K562 (cell line): ENCODE measurements around the gene CARS2. TPM values are rescaled to one million over a fixed set of nuclear protein-coding genes. Genes with fewer than 3 reads are reported as not detected.

Source experiments
- CGGBP1 ChIP-seq: fragments of 250-450 bp; sonication (Bioruptor Pico); IDR thresholded peaks from 2 replicates; pipeline ENCODE4 v1.9.0; 2021; ENCODE audit warnings: mild to moderate bottlenecking
- DEAF1 ChIP-seq: fragments of 450-650 bp; formaldehyde crosslinking; IDR thresholded peaks from 2 replicates; pipeline ENCODE4 v1.4.0; 2020; ENCODE audit warnings: mild to moderate bottlenecking, moderate library complexity
- DPF2 ChIP-seq: fragments of 450-650 bp; IDR thresholded peaks from 2 replicates; pipeline ENCODE4 v1.6.1; 2016
- ELF2 ChIP-seq: fragments of 250-450 bp; sonication (Bioruptor Pico); IDR thresholded peaks from 2 replicates; pipeline ENCODE4 v1.5.0; 2021; ENCODE audit warnings: mild to moderate bottlenecking
- HOXB6 ChIP-seq: fragments of 250-450 bp; sonication (Bioruptor Pico); IDR thresholded peaks from 2 replicates; pipeline ENCODE4 v1.5.1; 2022; ENCODE audit warnings: mild to moderate bottlenecking, borderline replicate concordance
- ID3 ChIP-seq, 2 experiments: fragments of 250-450 bp in 1 of 2; fragments of 450-650 bp in 1 of 2; sonication (Bioruptor Pico) in 1 of 2; IDR thresholded peaks; 2 replicates each; pipeline versions ENCODE4 v1.6.1 to v1.8.0; 2016 to 2021; ENCODE audit warnings: mild to moderate bottlenecking in 2 of 2, moderate library complexity in 2 of 2, missing compliant biosample characterization in 1 of 2, missing genetic modification characterization in 1 of 2
- MAZ ChIP-seq, 2 experiments: fragments of 450-650 bp in 1 of 2; sonication (generic) in 1 of 2; formaldehyde crosslinking; IDR thresholded peaks in 1 of 2; conservative IDR thresholded peaks in 1 of 2; 2 replicates each; pipeline versions ENCODE4 v1.4.0 to v1.5.0; 2020; ENCODE audit warnings: mild to moderate bottlenecking in 1 of 2, missing genetic modification reagents in 1 of 2
- MIER1 ChIP-seq: fragments of 450-650 bp; IDR thresholded peaks from 2 replicates; pipeline ENCODE4 v1.6.1; 2016; ENCODE audit warnings: antibody characterized with exemption, mild to moderate bottlenecking, low read depth
- MITF ChIP-seq: IDR thresholded peaks from 2 replicates; pipeline ENCODE4 v1.6.1; 2014; ENCODE audit warnings: antibody characterized with exemption
- NCOA4 ChIP-seq: fragments of 450-650 bp; IDR thresholded peaks from 2 replicates; pipeline ENCODE4 v1.6.1; 2018; ENCODE audit warnings: mild to moderate bottlenecking; ENCODE audit not compliant: partially characterized antibody
- POLR2H ChIP-seq: IDR thresholded peaks from 2 replicates; pipeline ENCODE4 v1.6.1; 2016; ENCODE audit warnings: missing genetic modification characterization, low read depth, mild to moderate bottlenecking, control low read depth, missing compliant biosample characterization, moderate library complexity
- POLR3A ChIP-seq: IDR thresholded peaks from 2 replicates; pipeline ENCODE4 v1.6.1; 2011; ENCODE audit warnings: borderline replicate concordance, mild to moderate bottlenecking, moderate library complexity; ENCODE audit not compliant: insufficient read length, insufficient read depth; ENCODE audit errors: extremely low read depth
- SMAD1 ChIP-seq: fragments of 150-350 bp; IDR thresholded peaks from 2 replicates; pipeline ENCODE4 v1.6.1; 2014; ENCODE audit warnings: low read length, low read depth; ENCODE audit not compliant: partially characterized antibody
- SP1 ChIP-seq: sonication (generic); formaldehyde crosslinking; IDR thresholded peaks from 2 replicates; pipeline ENCODE4 v1.8.1; 2022; ENCODE audit warnings: mild to moderate bottlenecking, missing genetic modification reagents
- ZBTB2 ChIP-seq: fragments of 450-650 bp; IDR thresholded peaks from 2 replicates; pipeline ENCODE4 v1.6.1; 2016; ENCODE audit warnings: antibody characterized with exemption
- ZNF133 ChIP-seq: fragments of 250-450 bp; sonication (Bioruptor Pico); IDR thresholded peaks from 2 replicates; pipeline ENCODE4 v1.4.0; 2020; ENCODE audit warnings: mild to moderate bottlenecking
- ZNF384 ChIP-seq: IDR thresholded peaks from 2 replicates; pipeline ENCODE4 v1.6.1; 2012; ENCODE audit warnings: low read depth, low read length, improper control_type of control experiment
- ZNF449 ChIP-seq: fragments of 250-450 bp; sonication (Bioruptor Pico); IDR thresholded peaks from 2 replicates; pipeline ENCODE4 v1.8.0; 2022; ENCODE audit warnings: moderate library complexity, mild to moderate bottlenecking, inconsistent platforms
- polyA plus RNA-seq, 8 experiments: library from polyadenylated mRNA; depleted of rRNA in 4 of 8; stranded (reverse) in 5 of 8; unstranded in 3 of 8; fragments of >200 nt; fragmentation: Nextera tagmentation in 2 of 8; fragmentation: Illumina TruSeq in 1 of 8; extraction: Ambion mirVana in 2 of 8; extraction: Trizol in 1 of 8; gene quantifications; 2 replicates each; pipeline versions ENCODE4 v1.2.1 to v1.2.3, GENCODE V29; 2011 to 2014; ENCODE audit warnings: inconsistent platforms in 1 of 8, missing spikeins in 1 of 8
- total RNA-seq, 7 experiments: library from RNA; depleted of rRNA in 6 of 7; stranded (reverse); fragments of >200 nt in 6 of 7; fragmentation: Illumina TruSeq in 2 of 7; extraction: Trizol in 2 of 7; gene quantifications; 2 replicates each; pipeline versions ENCODE4 v1.2.1 to v1.2.3, GENCODE V29; 2011 to 2021; ENCODE audit warnings: low replicate concordance in 1 of 7

The CARS2 gene
- total and polyA plus RNA-seq, 9 of the 15 experiments (the other 6 are each of a cell fraction or from before 2014, with no cell fraction given) = 1.7 to 37.4 (median 30.5) TPM

GRCh38 chr13:110714797-110715394 lies 9.0 kb upstream of the CARS2 start (continued):
- TF ChIP-seq DPF2 (peak; percentile 26; the same call in 1 of the 2 replicates), NCOA4 (no peak), MITF (no peak), ELF2 (0 out of 2 replicates have a peak, but pooled peaks have one; percentile 33), ZNF133 (CRISPR knock-in tag) (no peak), MIER1 (no peak), ZBTB2 (no peak), DEAF1 (CRISPR knock-in tag) (no peak), CGGBP1 (CRISPR knock-in tag) (peak; percentile 90), HOXB6 (CRISPR knock-in tag) (no peak), ZNF449 (CRISPR knock-in tag) (no peak), SP1 (CRISPR knock-in tag) (peak; percentile 67; the same call in 1 of the 2 replicates), ZNF384 (peak; percentile 84), SMAD1 (peak; percentile 52), ID3 (CRISPR knock-in tag; IDR thresholded peaks at IDR 0.05) (no peak), ID3 (tag; IDR thresholded peaks at IDR 0.05) (peak; percentile 56; the same call in 1 of the 2 replicates), POLR3A (no peak), MAZ (CRISPR knock-in tag; conservative IDR thresholded peaks at IDR 0.05 in 1 of 2, IDR thresholded peaks at IDR 0.05 in 1 of 2) (peak; percentile 27 to 34; a peak in 3 of 4 replicates), POLR2H (tag) (peak; percentile 98)
